Urinary bladder (tissue), 4 donors: ENCODE measurements around the gene DACH1. TPM values are rescaled to one million over a fixed set of nuclear protein-coding genes. Genes with fewer than 3 reads are reported as not detected.

Experiments used
- DNase-seq: peaks from one replicate; pipeline ENCODE4 v3.0.0-alpha.2; 2015; ENCODE audit errors: extremely low spot score
- H3K27ac ChIP-seq: one replicate; pipeline ENCODE4 v1.5.1; 2013; ENCODE audit warnings: low read depth, mild to moderate bottlenecking, moderate library complexity
- H3K36me3 ChIP-seq: one replicate; pipeline ENCODE4 v1.6.1; 2013; ENCODE audit warnings: mild to moderate bottlenecking, moderate library complexity; ENCODE audit not compliant: insufficient read depth
- H3K4me1 ChIP-seq: one replicate; pipeline ENCODE4 v1.6.1; 2013; ENCODE audit warnings: mild to moderate bottlenecking, moderate library complexity; ENCODE audit not compliant: insufficient read depth
- H3K4me3 ChIP-seq: one replicate; pipeline ENCODE4 v1.5.1; 2013; ENCODE audit warnings: low read depth, low read length
- WGBS: extraction: QIAGEN DNeasy Blood & Tissue Kit; methylation state at CpG from one replicate; pipeline ENCODE4 v1.1.7; 2013; 5-methylcytosine and 5-hydroxymethylcytosine counted together
- polyA plus RNA-seq: library from polyadenylated mRNA; stranded (reverse); fragments of 200-250 nt; gene quantifications from one replicate; pipeline ENCODE4 v1.2.3, GENCODE V29; 2013
- total RNA-seq: library from RNA; depleted of rRNA; stranded (reverse); fragments of >200 nt; gene quantifications from one replicate; pipeline ENCODE4 v1.2.3, GENCODE V29; 2014
- donor health status: healthy with polysubstance abuse.
- donor health status: healthy.

DACH1 gene
- total and polyA plus RNA-seq, 2 donors, result 2.8 to 26.4 TPM

GRCh38 chr13:71645467-71645866, 221.5 kb downstream of the DACH1 start:
- no peak for DNase-seq
- Histone ChIP-seq H3K36me3 (no peaks in the 10 kb centered on the region), H3K27ac (no peak overlapping the region), H3K4me1 (no peaks in the 10 kb centered on the region), H3K4me3 (no peak overlapping the region)
- 71% methylated on average over 3 of the region's 3 CpGs for WGBS

- no peaks in the 10 kb centered on the region for H3K4me1 ChIP-seq
- H3K36me3 ChIP-seq, result no peaks in the 10 kb centered on the region
- DNase-seq, result no peak
- no peak overlapping the region for H3K4me3 ChIP-seq
- no peak overlapping the region for H3K27ac ChIP-seq
- 51% methylated on average over 1 of the region's 1 CpG for WGBS
Observed at GRCh38 chr13:71644579-71644978, 222.4 kb downstream of the DACH1 start.

DNA sequence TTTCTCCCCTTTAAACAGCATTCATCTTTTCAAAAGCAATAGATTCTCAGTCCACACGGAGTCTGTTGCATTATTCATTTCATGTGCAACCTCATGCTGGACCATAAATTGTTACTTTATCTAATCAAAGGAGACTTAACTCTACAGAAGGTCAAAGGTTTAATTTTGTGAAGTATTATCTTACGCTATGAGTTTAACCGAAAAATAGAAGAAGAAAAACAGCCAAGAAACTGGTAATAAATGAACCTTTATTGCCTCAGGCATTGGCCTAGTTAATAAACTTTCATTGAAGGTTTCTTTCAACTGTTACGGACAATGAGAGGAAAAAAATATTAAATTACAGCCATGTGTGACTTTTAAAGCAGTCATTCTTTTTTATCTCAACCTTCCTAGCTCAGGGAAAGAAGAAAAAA, 223.6 kb downstream of the DACH1 start:
- Histone ChIP-seq H3K27ac (no peak overlapping the region), H3K36me3 (no peaks in the 10 kb centered on the region), H3K4me1 (no peaks in the 10 kb centered on the region), H3K4me3 (no peak overlapping the region)
- 62% methylated on average over 4 of the region's 4 CpGs for whole genome bisulfite sequencing
- DNase-seq, result no peak

DNA sequence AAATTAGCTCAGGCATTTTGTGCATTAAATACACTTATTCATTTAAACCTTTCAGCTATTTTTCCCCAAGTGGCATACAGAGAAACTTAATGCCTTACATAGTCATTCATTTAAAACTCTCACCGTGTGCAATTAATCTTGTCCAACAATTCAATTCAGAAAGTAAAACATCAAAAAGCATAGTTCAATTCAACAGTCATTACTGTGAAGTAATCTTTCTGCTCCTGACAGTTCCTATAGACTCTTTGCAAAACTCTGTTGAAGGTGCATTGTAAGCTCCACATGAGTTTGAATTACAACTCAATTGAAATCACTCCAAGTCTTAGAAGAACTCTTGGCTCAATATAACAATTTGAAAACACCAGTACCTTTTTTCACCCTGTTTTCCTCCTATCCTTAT, 228.3 kb downstream of the DACH1 start:
- DNase-seq, result no peak
- WGBS, result 66% methylated on average over 1 of the region's 1 CpG
- H3K4me3 ChIP-seq, result no peak overlapping the region
- H3K4me1 ChIP-seq, result no peaks in the 10 kb centered on the region
- H3K27ac ChIP-seq, result no peak overlapping the region
- no peaks in the 10 kb centered on the region for H3K36me3 ChIP-seq

GRCh38 chr13:71634602-71635443, 232.2 kb downstream of the DACH1 start:
- no peak for DNase-seq
- Histone ChIP-seq H3K36me3 (no peaks in the 10 kb centered on the region), H3K4me3 (no peak overlapping the region), H3K27ac (no peak overlapping the region), H3K4me1 (no peaks in the 10 kb centered on the region)
- 48% methylated on average over 2 of the region's 2 CpGs for WGBS

DNA sequence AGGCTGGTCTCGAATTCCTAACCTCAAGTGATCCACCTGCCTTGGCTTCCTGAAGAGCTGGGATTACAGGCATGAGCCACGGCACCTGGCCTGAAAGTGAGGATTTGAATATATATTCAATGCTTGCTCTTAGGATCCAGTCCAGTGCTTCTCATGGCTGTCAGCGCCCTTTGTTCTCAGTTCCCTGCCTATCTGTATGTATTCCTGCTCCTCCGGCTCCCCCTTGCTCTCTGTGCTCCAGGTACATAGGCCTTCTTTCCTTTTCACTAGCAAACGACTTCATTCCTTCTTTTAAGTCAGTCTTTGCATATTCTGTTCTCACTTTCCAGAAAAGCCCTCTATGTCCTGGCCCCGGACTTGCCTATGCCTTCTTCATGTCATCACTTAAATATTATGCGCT, 232.8 kb downstream of the DACH1 start:
- H3K4me3 ChIP-seq, result no peak overlapping the region
- H3K27ac ChIP-seq, result no peak overlapping the region
- no peak for DNase-seq
- no peaks in the 10 kb centered on the region for H3K36me3 ChIP-seq
- no peaks in the 10 kb centered on the region for H3K4me1 ChIP-seq
- 95% methylated on average over 7 of the region's 7 CpGs for WGBS

DNA sequence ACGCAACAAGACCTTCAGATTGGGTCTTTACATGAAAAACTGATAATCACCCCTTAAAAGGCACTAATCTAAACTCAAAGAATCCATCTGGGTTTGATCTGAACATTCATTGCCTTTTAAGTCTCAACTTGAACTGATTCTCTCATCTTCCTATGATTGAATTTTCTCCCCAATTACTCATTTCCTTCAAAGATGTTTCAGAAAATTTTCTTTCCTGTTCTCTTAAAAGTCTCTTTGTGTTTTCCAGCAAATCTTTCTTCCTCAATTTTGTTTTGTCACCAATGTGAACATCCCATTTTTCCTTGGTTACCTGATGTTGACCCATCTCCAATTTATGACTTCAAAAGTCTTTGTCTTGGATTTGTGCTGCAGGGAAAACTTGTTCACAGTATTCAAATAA, 234.3 kb downstream of the DACH1 start:
- WGBS, result 89% methylated on average over 1 of the region's 1 CpG
- Histone ChIP-seq H3K4me1 (no peaks in the 10 kb centered on the region), H3K4me3 (no peak overlapping the region), H3K27ac (no peak overlapping the region), H3K36me3 (no peaks in the 10 kb centered on the region)
- no peak for DNase-seq

DNA sequence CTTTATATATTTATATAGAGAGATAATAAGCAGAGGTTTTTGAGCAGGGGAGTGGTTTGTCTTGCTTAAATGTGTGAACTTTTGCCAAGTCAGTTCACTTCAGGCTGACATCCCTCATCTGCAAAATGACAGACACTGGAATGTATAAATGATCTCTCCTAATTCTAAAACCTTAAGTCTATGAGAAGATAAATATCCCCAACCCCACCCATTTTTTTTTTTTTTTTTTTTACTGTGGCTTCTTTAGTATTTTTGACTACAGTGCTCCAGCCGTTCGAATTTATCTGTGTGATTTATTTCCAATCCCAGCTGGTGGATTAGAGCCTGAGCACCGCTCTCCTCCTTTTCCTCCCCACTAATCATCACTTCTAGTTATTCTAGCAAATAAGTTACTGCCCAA, 234.8 kb downstream of the DACH1 start:
- DNase-seq, result no peak
- no peak overlapping the region for H3K27ac ChIP-seq
- 26% methylated on average over 3 of the region's 3 CpGs for WGBS

GRCh38 chr13:71629167-71629566, 237.8 kb downstream of the DACH1 start:
- DNase-seq, result no peak
- Histone ChIP-seq H3K36me3 (no peaks in the 10 kb centered on the region), H3K4me3 (no peak overlapping the region), H3K4me1 (no peaks in the 10 kb centered on the region), H3K27ac (no peak overlapping the region)
- 84% methylated on average over 3 of the region's 3 CpGs for WGBS

More for the DNA sequence above, 234.8 kb downstream of the DACH1 start:
- no peaks in the 10 kb centered on the region for H3K4me1 ChIP-seq
- H3K36me3 ChIP-seq, result no peaks in the 10 kb centered on the region
- no peak overlapping the region for H3K4me3 ChIP-seq

DNA sequence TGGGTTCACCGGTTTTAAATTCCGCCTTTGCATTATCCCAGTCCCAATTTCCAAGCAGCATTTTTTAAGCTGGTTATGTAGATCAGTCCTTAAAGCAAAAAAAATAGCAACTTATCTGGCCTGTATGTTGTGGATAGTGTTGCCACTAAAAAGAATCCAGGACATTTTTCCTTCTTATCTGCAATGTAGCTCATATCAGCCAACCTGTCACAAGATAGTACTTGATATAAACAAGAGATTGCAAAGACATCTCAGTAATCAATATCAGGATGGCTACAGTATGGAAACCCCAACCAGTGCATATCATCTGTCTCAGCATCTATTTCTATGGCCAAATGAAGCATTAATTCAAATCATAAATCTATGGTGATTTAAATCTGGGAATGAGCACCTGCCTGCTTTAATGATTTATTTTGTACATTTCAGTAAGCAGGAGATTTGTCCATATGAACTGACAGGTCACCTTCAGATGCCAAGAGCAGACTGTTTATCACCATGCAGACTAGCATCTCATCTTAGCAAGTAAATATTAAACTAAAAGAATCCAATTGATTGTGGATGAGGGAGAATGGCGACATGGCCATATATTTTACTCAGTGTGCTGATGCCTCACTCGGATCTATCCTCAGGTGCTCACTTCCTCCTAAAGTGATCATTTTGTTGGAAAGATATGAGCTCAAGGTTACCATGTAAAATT, 240.4 kb downstream of the DACH1 start:
- Histone ChIP-seq H3K36me3 (no peaks in the 10 kb centered on the region), H3K4me3 (no peak overlapping the region), H3K4me1 (no peaks in the 10 kb centered on the region), H3K27ac (no peak overlapping the region)
- no peak for DNase-seq
- WGBS, result 75% methylated on average over 4 of the region's 4 CpGs

- Histone ChIP-seq H3K4me1 (no peaks in the 10 kb centered on the region), H3K4me3 (no peak overlapping the region), H3K27ac (no peak overlapping the region), H3K36me3 (no peaks in the 10 kb centered on the region)
- no peak for DNase-seq
Observed at GRCh38 chr13:71625694-71626093, 241.3 kb downstream of the DACH1 start.

DNA sequence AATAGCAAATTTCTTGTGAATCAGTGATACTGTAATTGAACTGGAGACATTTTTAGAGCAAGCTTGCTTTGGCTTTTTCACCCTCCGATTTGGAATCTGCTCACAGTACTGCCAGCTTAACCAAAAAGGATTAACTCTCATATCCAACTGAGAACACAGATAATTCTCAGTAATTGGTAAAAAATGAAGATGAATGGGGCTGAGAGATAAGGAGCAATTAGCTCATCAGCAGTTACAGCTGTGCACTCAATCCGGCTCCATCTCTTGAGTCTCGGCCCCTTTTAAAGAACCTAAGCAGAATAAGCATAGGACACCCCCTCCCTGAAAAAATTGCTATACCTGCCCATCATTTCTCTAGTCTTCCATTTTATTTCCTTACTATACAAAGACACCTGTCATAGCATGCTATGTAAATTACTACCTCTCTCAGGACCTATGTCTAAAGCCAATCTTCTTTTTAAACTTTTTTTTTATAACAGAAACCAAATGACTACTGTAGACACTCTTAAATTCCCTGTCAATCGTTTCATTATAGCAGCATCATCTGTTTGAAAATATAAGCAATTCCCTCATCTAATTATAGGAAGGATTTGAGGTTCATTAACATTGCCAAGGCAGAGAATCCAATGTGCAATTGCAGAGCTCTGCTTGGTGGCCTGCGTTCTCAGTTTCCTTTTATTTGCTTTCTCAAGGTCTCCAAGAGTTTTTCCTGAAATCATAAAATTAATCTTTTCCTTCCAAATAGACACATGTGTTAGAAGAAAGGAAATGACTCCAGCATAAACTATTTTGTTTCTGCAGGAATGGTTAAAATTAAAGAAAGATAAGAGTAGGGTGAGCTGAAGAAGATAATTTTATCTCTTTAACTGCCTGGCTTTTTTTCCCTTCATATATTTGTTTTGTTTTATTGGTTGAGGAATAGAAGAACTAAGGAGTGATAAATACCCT, 242.1 kb downstream of the DACH1 start:
- Histone ChIP-seq H3K36me3 (no peaks in the 10 kb centered on the region), H3K27ac (no peak overlapping the region), H3K4me1 (no peaks in the 10 kb centered on the region), H3K4me3 (no peak overlapping the region)
- no peak for DNase-seq
- WGBS, result 51% methylated on average over 5 of the region's 5 CpGs
